ENCODE results near the gene NDUFA13. TPM values are rescaled to one million over a fixed set of nuclear protein-coding genes. Genes with fewer than 3 reads are reported as not detected.

The NDUFA13 gene
- total and polyA plus RNA-seq, 2 donors, result 219 to 433 TPM

Other genes with a start within 250 kb of the NDUFA13 start
- 0.09 TPM for gene TM6SF2, start 242.9 kb upstream of the NDUFA13 start, total RNA-seq
- gene TM6SF2, start 242.9 kb upstream of the NDUFA13 start, polyA plus RNA-seq, result 0.07 TPM
- gene SUGP1, start 195.7 kb upstream of the NDUFA13 start, total RNA-seq, result 31.8 TPM
- gene SUGP1, start 195.7 kb upstream of the NDUFA13 start, polyA plus RNA-seq, result 62.7 TPM
- gene MAU2, start 195.4 kb upstream of the NDUFA13 start, total RNA-seq, result 16.9 TPM
- gene MAU2, start 195.4 kb upstream of the NDUFA13 start, polyA plus RNA-seq, result 29.8 TPM
- 24.9 TPM for gene GATAD2A, start 110.5 kb upstream of the NDUFA13 start, total RNA-seq
- 20.9 TPM for gene GATAD2A, start 110.5 kb upstream of the NDUFA13 start, polyA plus RNA-seq
- gene TSSK6, start 677 bp upstream of the NDUFA13 start, total RNA-seq, result 1.2 TPM
- gene TSSK6, start 677 bp upstream of the NDUFA13 start, polyA plus RNA-seq, result 3.0 TPM
- gene YJEFN3, start 12.7 kb downstream of the NDUFA13 start, total RNA-seq, result 1.0 TPM
- 37.1 TPM for gene YJEFN3, start 12.7 kb downstream of the NDUFA13 start, polyA plus RNA-seq
- gene CILP2, start 22.0 kb downstream of the NDUFA13 start, total RNA-seq, result 0.09 TPM
- gene CILP2, start 22.0 kb downstream of the NDUFA13 start, polyA plus RNA-seq, result 0.23 TPM
- gene PBX4, start 102.5 kb downstream of the NDUFA13 start, total RNA-seq, result 4.1 TPM
- gene PBX4, start 102.5 kb downstream of the NDUFA13 start, polyA plus RNA-seq, result 26.7 TPM
- gene LPAR2, start 112.0 kb downstream of the NDUFA13 start, total RNA-seq, result 5.9 TPM
- gene LPAR2, start 112.0 kb downstream of the NDUFA13 start, polyA plus RNA-seq, result 53.8 TPM
- gene GMIP, start 127.4 kb downstream of the NDUFA13 start, total RNA-seq, result 16.6 TPM
- 37.3 TPM for gene GMIP, start 127.4 kb downstream of the NDUFA13 start, polyA plus RNA-seq
- 15.1 TPM for gene ATP13A1, start 147.5 kb downstream of the NDUFA13 start, total RNA-seq
- 59.1 TPM for gene ATP13A1, start 147.5 kb downstream of the NDUFA13 start, polyA plus RNA-seq
- gene ZNF101, start 152.6 kb downstream of the NDUFA13 start, total RNA-seq, result 37.8 TPM
- gene ZNF101, start 152.6 kb downstream of the NDUFA13 start, polyA plus RNA-seq, result 66.6 TPM
- gene ZNF14, start 216.9 kb downstream of the NDUFA13 start, total RNA-seq, result 5.9 TPM
- 9.7 TPM for gene ZNF14, start 216.9 kb downstream of the NDUFA13 start, polyA plus RNA-seq

Data from thymus (tissue), 2 donors.